HCT116 (cell line): Measurements from ENCODE around the gene CDC42EP3. TPM values are rescaled to one million over a fixed set of nuclear protein-coding genes. Genes with fewer than 3 reads are reported as not detected.

Experiments used
- ATAC-seq: fragments of 200-7000 bp; cut with Tn5 transposase; 2 replicates; pipeline ENCODE4 v1.9.1; 2020; ENCODE audit warnings: mild to moderate bottlenecking, moderate library complexity
- BruUV-seq: library from RNA; stranded (reverse); fragments of 400-500 nt; replicated peaks from 2 replicates; lab custom pipeline; 2021; lab: Mats Ljungman, UMichigan
- CTCF ChIA-PET: fragments of 300-600 bp; sonication (Branson Sonifier 250); formaldehyde crosslinking; loops from one replicate; lab custom pipeline; 2021; ENCODE audit warnings: antibody characterized with exemption; lab: Charles Lee
- POLR2A ChIA-PET: fragments of 300-600, 350-600 bp; sonication (Branson Sonifier 250); formaldehyde crosslinking; loops from one replicate; lab custom pipeline; 2021; ENCODE audit warnings: antibody characterized with exemption; lab: Charles Lee
- RAD21 ChIA-PET, 2 experiments: fragments of 300-600 bp; sonication (Branson Sonifier 250); formaldehyde crosslinking; loops; one replicate each; lab custom pipeline; 2023; ENCODE audit warnings: low total read pairs in 2 of 2; ENCODE audit not compliant: uncharacterized antibody in 2 of 2, unreplicated experiment in 2 of 2, low non-redundant PET in 1 of 2; lab: Charles Lee
- DNase-seq: peaks from one replicate; pipeline ENCODE4 v3.0.0-alpha.2; 2010; ENCODE audit warnings: low read depth, low spot score
- H2AFZ ChIP-seq: fragments of 200-600 bp; shearing (Covaris generic), sonication (generic); 2 replicates; pipeline ENCODE4 v1.6.1; 2017; ENCODE audit warnings: low read depth, mixed run types, mixed read lengths, antibody characterized with exemption, low read length; ENCODE audit not compliant: poor library complexity, severe bottlenecking
- H3K27ac ChIP-seq: 2 replicates; pipeline ENCODE4 v1.5.1; 2012; ENCODE audit warnings: low read depth, low read length
- H3K27me3 ChIP-seq: fragments of 200-600 bp; sonication (generic); 2 replicates; pipeline ENCODE4 v1.6.1; 2016; ENCODE audit warnings: mixed run types, low read length, mixed read lengths; ENCODE audit not compliant: insufficient read depth
- H3K36me3 ChIP-seq, 2 experiments: fragments of 200-500 bp in 1 of 2; fragments of 200-600 bp in 1 of 2; sonication (Bioruptor generic) in 1 of 2; sonication (generic) in 1 of 2; 2 replicates each; pipeline versions ENCODE4 v1.5.1 to v1.6.1; 2014 to 2016; ENCODE audit warnings: low read length in 2 of 2, inconsistent platforms in 1 of 2, mixed read lengths in 1 of 2, mixed run types in 1 of 2; ENCODE audit not compliant: insufficient read depth in 2 of 2, control insufficient read depth in 1 of 2
- H3K4me1 ChIP-seq, 2 experiments: fragments of 200-600 bp in 1 of 2; sonication (generic) in 1 of 2; 2 replicates each; pipeline versions ENCODE4 v1.5.1 to v1.6.1; 2012 to 2017; ENCODE audit warnings: low read length in 2 of 2, inconsistent platforms in 1 of 2, mild to moderate bottlenecking in 1 of 2, mixed read lengths in 1 of 2, mixed run types in 1 of 2, moderate library complexity in 1 of 2; ENCODE audit not compliant: insufficient read depth in 2 of 2, control insufficient read depth in 1 of 2
- H3K4me2 ChIP-seq: fragments of 200-600 bp; sonication (generic); 2 replicates; pipeline ENCODE4 v1.6.1; 2017; ENCODE audit warnings: mixed run types, low read length, mixed read lengths
- H3K4me3 ChIP-seq, 2 experiments: fragments of 200-600 bp in 1 of 2; sonication (generic) in 1 of 2; replicated peaks in 1 of 2; 2 replicates each; pipeline ENCODE4 v1.5.1; 2011 to 2016; ENCODE audit warnings: low read length in 2 of 2, control low read depth in 1 of 2, low read depth in 1 of 2, mild to moderate bottlenecking in 1 of 2, mixed read lengths in 1 of 2, mixed run types in 1 of 2
- H3K79me2 ChIP-seq: fragments of 200-600 bp; sonication (generic); 2 replicates; pipeline ENCODE4 v1.6.1; 2017; ENCODE audit warnings: mild to moderate bottlenecking, mixed run types, low read length, moderate library complexity, mixed read lengths; ENCODE audit not compliant: insufficient read depth
- H3K9ac ChIP-seq: fragments of 200-600 bp; sonication (generic); 2 replicates; pipeline ENCODE4 v1.6.1; 2016; ENCODE audit warnings: low read length, mixed read lengths
- H3K9me2 ChIP-seq: fragments of 200-600 bp; sonication (generic), shearing (Covaris generic); 2 replicates; pipeline ENCODE4 v1.6.1; 2017; ENCODE audit warnings: mixed run types, mild to moderate bottlenecking, moderate library complexity; ENCODE audit not compliant: insufficient read depth
- H3K9me3 ChIP-seq, 2 experiments: fragments of 200-500 bp in 1 of 2; fragments of 200-600 bp in 1 of 2; sonication (Bioruptor generic) in 1 of 2; sonication (generic) in 1 of 2; 2 replicates each; pipeline ENCODE4 v1.6.1; 2014 to 2017; ENCODE audit warnings: low read length in 2 of 2, mixed read lengths in 2 of 2, inconsistent platforms in 1 of 2, low read depth in 1 of 2, mild to moderate bottlenecking in 1 of 2, mixed run types in 1 of 2, moderate library complexity in 1 of 2; ENCODE audit not compliant: control insufficient read depth in 1 of 2, insufficient read depth in 1 of 2
- H4K20me1 ChIP-seq: fragments of 200-600 bp; sonication (generic), shearing (Covaris generic); 2 replicates; pipeline ENCODE4 v1.6.1; 2017; ENCODE audit warnings: mixed run types, mild to moderate bottlenecking, moderate library complexity; ENCODE audit not compliant: insufficient read depth
- CBX3 ChIP-seq: IDR thresholded peaks from 2 replicates; pipeline ENCODE4 v1.6.1; 2012; ENCODE audit warnings: low read depth
- EZH2 ChIP-seq: fragments of 200-600 bp; sonication (generic); IDR thresholded peaks from 2 replicates; pipeline ENCODE4 v1.6.1; 2017; ENCODE audit warnings: antibody characterized with exemption, mixed run types
- FOSL1 ChIP-seq: IDR thresholded peaks from 2 replicates; pipeline ENCODE4 v1.6.1; 2012; ENCODE audit warnings: low read depth
- POLR2A ChIP-seq: IDR thresholded peaks from 2 replicates; pipeline ENCODE4 v1.7.0; 2011; ENCODE audit warnings: borderline replicate concordance; ENCODE audit not compliant: insufficient read depth, insufficient read length; ENCODE audit errors: extremely low read depth
- REST ChIP-seq: IDR thresholded peaks from 2 replicates; pipeline ENCODE4 v1.6.1; 2012; ENCODE audit warnings: low read depth
- SIN3A ChIP-seq: IDR thresholded peaks from 2 replicates; pipeline ENCODE4 v1.6.1; 2012; ENCODE audit warnings: low read depth
- intact Hi-C: fragments of 100-400 bp; cut with micrococcal nuclease; formaldehyde crosslinking; loops from 2 replicates; pipeline ENCODE4 v1.10.0; 2022
- total RNA-seq: library from RNA; stranded (reverse); gene quantifications from one replicate; pipeline ENCODE4 v1.2.1, GENCODE V29; 2021; ENCODE audit not compliant: unreplicated experiment

The CDC42EP3 gene
- total RNA-seq, 1 experiment from 2014 or later: 38.2 TPM

GRCh38 chr2:37721201-37721560 is 49.7 kb upstream of the CDC42EP3 start:
- POLR2A ChIA-PET: no interaction called here
- no TSS peak for BruUV-seq

More at GRCh38 chr2:37721201-37721560, 49.7 kb upstream of the CDC42EP3 start:
- Histone ChIP-seq H3K4me1 (no peaks in the 10 kb centered on the region), H3K9me3 (no peaks in the 10 kb centered on the region), H4K20me1 (no peaks in the 10 kb centered on the region), H3K79me2 (no peaks in the 10 kb centered on the region), H3K9ac (no peak overlapping the region), H3K27me3 (no peaks in the 10 kb centered on the region), H3K36me3 (no peaks in the 10 kb centered on the region), H3K9me2 (no peaks in the 10 kb centered on the region), H3K4me2 (no peak overlapping the region), H3K4me3 (no peak overlapping the region), H2AFZ (no peak overlapping the region), H3K27ac (no peak overlapping the region)
- DNase-seq (no peak), ATAC-seq (no peak)
- intact Hi-C loops: no loop called here
- ChIA-PET RAD21 (no interaction called here), CTCF (no interaction called here)
- no peak for TF ChIP-seq POLR2A
- no peak for TF ChIP-seq CBX3
- TF ChIP-seq FOSL1: no peak
- TF ChIP-seq SIN3A: no peak
- TF ChIP-seq REST: no peak
- TF ChIP-seq EZH2: no peak
